H9 (cell line): Measurements from ENCODE around the gene FAM98C. TPM values are rescaled to one million over a fixed set of nuclear protein-coding genes. Genes with fewer than 3 reads are reported as not detected.

ENCODE experiments used
- DNase-seq: peaks from one replicate; pipeline ENCODE4 v3.0.0-alpha.2; 2017
- H2AFZ ChIP-seq: one replicate; pipeline ENCODE4 v1.6.1; 2013; ENCODE audit warnings: mild to moderate bottlenecking, low read length, control low read depth, moderate library complexity
- H2AK5ac ChIP-seq: 2 replicates; pipeline ENCODE4 v1.6.1; 2013; ENCODE audit warnings: low read length, control low read depth, mixed read lengths; ENCODE audit not compliant: insufficient read length
- H2BK120ac ChIP-seq: one replicate; pipeline ENCODE4 v1.6.1; 2013; ENCODE audit warnings: low read depth, mild to moderate bottlenecking, low read length, control low read depth, inconsistent platforms; ENCODE audit not compliant: poor library complexity, severe bottlenecking
- H2BK12ac ChIP-seq: 2 replicates; pipeline ENCODE4 v1.6.1; 2013; ENCODE audit warnings: low read length, control low read depth, mixed read lengths, low read depth; ENCODE audit not compliant: insufficient read length
- H2BK15ac ChIP-seq: 2 replicates; pipeline ENCODE4 v1.6.1; 2013; ENCODE audit warnings: low read depth, low read length, control low read depth
- H2BK20ac ChIP-seq: one replicate; pipeline ENCODE4 v1.6.1; 2013; ENCODE audit warnings: low read depth, mild to moderate bottlenecking, low read length, control low read depth, inconsistent platforms; ENCODE audit not compliant: poor library complexity, severe bottlenecking
- H2BK5ac ChIP-seq: 2 replicates; pipeline ENCODE4 v1.6.1; 2013; ENCODE audit warnings: low read length, control low read depth, mixed read lengths; ENCODE audit not compliant: insufficient read length
- H3K14ac ChIP-seq: 2 replicates; pipeline ENCODE4 v1.6.1; 2013; ENCODE audit warnings: low read length, control low read depth; ENCODE audit not compliant: insufficient read depth
- H3K18ac ChIP-seq: 2 replicates; pipeline ENCODE4 v1.6.1; 2013; ENCODE audit warnings: low read depth, mild to moderate bottlenecking, mixed read lengths, low read length, control low read depth; ENCODE audit not compliant: insufficient read length
- H3K23ac ChIP-seq: 2 replicates; pipeline ENCODE4 v1.6.1; 2013; ENCODE audit warnings: low read length, control low read depth, mixed read lengths, low read depth; ENCODE audit not compliant: insufficient read length
- H3K23me2 ChIP-seq: 2 replicates; pipeline ENCODE4 v1.6.1; 2013; ENCODE audit warnings: low read depth, mild to moderate bottlenecking, mixed read lengths, low read length, control low read depth; ENCODE audit not compliant: insufficient read length, poor library complexity, severe bottlenecking
- H3K27ac ChIP-seq: 2 replicates; pipeline ENCODE4 v1.5.1; 2013; ENCODE audit warnings: low read length, control low read depth, mixed read lengths, low read depth; ENCODE audit not compliant: insufficient read length
- H3K27me3 ChIP-seq: 2 replicates; pipeline ENCODE4 v1.6.1; 2013; ENCODE audit warnings: low read length, control low read depth, inconsistent platforms; ENCODE audit not compliant: insufficient read depth
- H3K4ac ChIP-seq: 2 replicates; pipeline ENCODE4 v1.6.1; 2013; ENCODE audit warnings: low read depth, mild to moderate bottlenecking, control low read depth, inconsistent platforms, low read length, moderate library complexity
- H3K4me1 ChIP-seq: 2 replicates; pipeline ENCODE4 v1.6.1; 2013; ENCODE audit warnings: low read length, control low read depth, inconsistent platforms; ENCODE audit not compliant: insufficient read depth
- H3K4me2 ChIP-seq: 2 replicates; pipeline ENCODE4 v1.6.1; 2013; ENCODE audit warnings: low read length, control low read depth, mixed read lengths; ENCODE audit not compliant: insufficient read length, insufficient read depth
- H3K56ac ChIP-seq: 2 replicates; pipeline ENCODE4 v1.6.1; 2013; ENCODE audit warnings: low read depth, mild to moderate bottlenecking, mixed read lengths, low read length, control low read depth; ENCODE audit not compliant: insufficient read length
- H3K79me1 ChIP-seq: 2 replicates; pipeline ENCODE4 v1.6.1; 2013; ENCODE audit warnings: low read depth, mild to moderate bottlenecking, moderate library complexity, low read length, control low read depth, inconsistent platforms; ENCODE audit not compliant: insufficient read depth, poor library complexity, severe bottlenecking
- H3K79me2 ChIP-seq: 2 replicates; pipeline ENCODE4 v1.6.1; 2013; ENCODE audit warnings: low read length, control low read depth, inconsistent platforms; ENCODE audit not compliant: insufficient read depth
- H3K9ac ChIP-seq: 2 replicates; pipeline ENCODE4 v1.6.1; 2013; ENCODE audit warnings: low read length, control low read depth, mixed read lengths; ENCODE audit not compliant: insufficient read length; ENCODE audit errors: extremely low read depth
- H3K9me3 ChIP-seq: one replicate; pipeline ENCODE4 v1.6.1; 2013; ENCODE audit warnings: low read depth, low read length, inconsistent platforms; ENCODE audit not compliant: control insufficient read depth
- H3T11ph ChIP-seq: one replicate; pipeline ENCODE4 v1.6.1; 2013; ENCODE audit warnings: mild to moderate bottlenecking, low read length, control low read depth, inconsistent platforms
- H4K20me1 ChIP-seq: one replicate; pipeline ENCODE4 v1.6.1; 2013; ENCODE audit not compliant: control insufficient read depth, insufficient read length, insufficient read depth
- H4K5ac ChIP-seq: 2 replicates; pipeline ENCODE4 v1.6.1; 2013; ENCODE audit warnings: low read depth, mild to moderate bottlenecking, mixed read lengths, low read length, control low read depth; ENCODE audit not compliant: insufficient read length
- H4K8ac ChIP-seq: replicated peaks from 2 replicates; pipeline ENCODE4 v1.6.1; 2013; ENCODE audit warnings: low read length, control low read depth, mixed read lengths, low read depth; ENCODE audit not compliant: insufficient read length
- H4K91ac ChIP-seq: 2 replicates; pipeline ENCODE4 v1.6.1; 2013; ENCODE audit warnings: low read depth, mild to moderate bottlenecking, moderate library complexity, mixed read lengths, low read length, control low read depth; ENCODE audit not compliant: insufficient read length
- H3K27ac Mint-ChIP-seq, 3 experiments: 2 replicates in 2 of 3; 3 replicates in 1 of 3; pipeline ENCODE4 v1.8.0; 2020 to 2021; ENCODE audit warnings: mixed read lengths in 3 of 3, mild to moderate bottlenecking in 1 of 3, moderate library complexity in 1 of 3
- H3K27me3 Mint-ChIP-seq: 2 replicates; pipeline ENCODE4 v1.8.0; 2021; ENCODE audit warnings: low read depth, mild to moderate bottlenecking, moderate library complexity, mixed read lengths
- H3K36me3 Mint-ChIP-seq, 3 experiments: 2 replicates in 2 of 3; 3 replicates in 1 of 3; pipeline ENCODE4 v1.8.0; 2020 to 2021; ENCODE audit warnings: low read depth in 3 of 3, mixed read lengths in 3 of 3; ENCODE audit not compliant: insufficient read depth in 1 of 3
- H3K4me1 Mint-ChIP-seq, 2 experiments: 2 replicates each; pipeline ENCODE4 v1.8.0; 2020; ENCODE audit warnings: mixed read lengths in 2 of 2
- H3K4me3 Mint-ChIP-seq, 2 experiments: 2 replicates in 1 of 2; 3 replicates in 1 of 2; pipeline ENCODE4 v1.8.0; 2020 to 2021; ENCODE audit warnings: mild to moderate bottlenecking in 2 of 2, mixed read lengths in 2 of 2, moderate library complexity in 1 of 2
- H3K9me3 Mint-ChIP-seq, 2 experiments: 2 replicates in 1 of 2; 3 replicates in 1 of 2; pipeline ENCODE4 v1.8.0; 2020; ENCODE audit warnings: mild to moderate bottlenecking in 2 of 2, mixed read lengths in 2 of 2, moderate library complexity in 1 of 2
- WGBS: extraction: QIAGEN DNeasy Blood & Tissue Kit; methylation state at CpG from one replicate; pipeline ENCODE4 v1.1.7; 2013; ENCODE audit warnings: missing lambda C conversion rate, low lambda C conversion rate, mixed read lengths; ENCODE audit not compliant: insufficient read length; ENCODE audit errors: extremely low coverage; 5-methylcytosine and 5-hydroxymethylcytosine counted together
- total RNA-seq: library from RNA; stranded (reverse); gene quantifications from 2 replicates; pipeline ENCODE4 v1.2.1, GENCODE V29; 2021
- TF ChIP-seq, protein P1 (sequence below): fragments of 200-600 bp; sonication (generic); conservative IDR thresholded peaks from 3 replicates; pipeline ENCODE4 v1.8.0; 2021; ENCODE audit warnings: antibody characterized with exemption, mild to moderate bottlenecking

The FAM98C gene
- total RNA-seq, 1 experiment from 2014 or later: 16.4 TPM

DNA sequence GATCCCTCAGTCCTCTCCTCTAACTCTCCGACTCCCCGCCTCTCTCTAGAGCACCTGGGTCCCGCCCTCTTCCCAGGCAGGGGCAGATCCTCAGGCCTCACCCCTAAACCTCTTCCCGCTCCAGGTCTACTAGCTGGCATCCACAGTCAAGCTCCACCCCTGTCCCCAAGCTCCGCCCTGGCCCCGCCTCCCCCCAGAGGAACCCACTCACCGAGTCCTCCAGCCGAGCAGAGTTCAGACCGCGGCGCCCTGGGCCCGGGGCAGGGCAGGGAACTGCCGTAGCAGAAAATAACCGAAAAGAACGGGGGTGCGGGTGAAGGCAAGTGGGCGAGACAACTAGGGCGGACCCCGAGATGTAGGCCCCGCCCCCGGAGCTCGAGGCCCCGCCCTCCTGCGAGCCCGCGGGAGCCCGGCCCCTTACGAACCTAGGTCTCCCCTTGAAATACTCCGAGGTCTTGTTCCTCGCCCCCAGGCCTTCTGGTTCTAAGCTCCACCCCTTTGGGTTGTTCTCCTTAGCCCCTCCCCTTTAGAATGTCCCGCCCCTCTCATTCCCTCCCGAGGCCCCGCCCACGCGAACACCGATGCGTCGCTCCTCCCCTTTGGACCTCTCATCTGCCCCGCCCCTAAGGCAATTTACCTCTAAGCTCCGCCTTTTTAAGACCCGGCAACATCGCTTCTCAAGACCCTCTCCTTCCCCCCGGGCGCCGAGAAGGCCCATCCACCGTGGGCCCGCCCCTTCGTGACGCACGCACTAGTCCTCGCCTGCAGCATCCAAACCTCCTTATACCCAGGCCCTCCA is 15.1 kb upstream of the FAM98C start, which contains the start of gene GGN:
Gene GGN, minus strand, starts transcription at position 485 of the 799 bp plus-strand sequence. CDS start 773 bp downstream, outside the sequence.
- no peak within 1 kb of the TSS for H4K8ac ChIP-seq
- no peaks in the 10 kb centered on the region for H3K79me1 ChIP-seq
- H3K9me3 Mint-ChIP-seq: no peaks in the 10 kb centered on the region
- no peak within 1 kb of the TSS for H3K27ac ChIP-seq
- H3K18ac ChIP-seq: peak within 1 kb of the TSS; percentile 64
- H2AFZ ChIP-seq: peak within 1 kb of the TSS; percentile 70
- no peak within 1 kb of the TSS for H3T11ph ChIP-seq
- no peaks in the 10 kb centered on the region for H4K20me1 ChIP-seq
- peaks cover 36 to 48% of the 10 kb centered on the region in 2 experiments for H3K4me1 Mint-ChIP-seq
- H2BK15ac ChIP-seq: no peak within 1 kb of the TSS
- peaks cover 7% of the 10 kb centered on the region; the same call in 1 of the 2 replicates for H3K27me3 Mint-ChIP-seq
- no peak within 1 kb of the TSS for H2BK12ac ChIP-seq
- peak within 1 kb of the TSS; percentile 83 to 95 for H3K4me3 Mint-ChIP-seq
- H3K56ac ChIP-seq: no peak within 1 kb of the TSS
- H2AK5ac ChIP-seq: no peak within 1 kb of the TSS
- H3K23ac ChIP-seq: no peak within 1 kb of the TSS
- no peak within 1 kb of the TSS for H2BK120ac ChIP-seq
- peaks cover 12 to 37% (median 26%) of the 10 kb centered on the region in 3 experiments for H3K36me3 Mint-ChIP-seq
- H3K79me2 ChIP-seq: no peaks in the 10 kb centered on the region; the same call in 1 of the 2 replicates
- no peaks in the 10 kb centered on the region for H3K9me3 ChIP-seq
- H4K5ac ChIP-seq: no peak within 1 kb of the TSS
- peaks cover 35% of the 10 kb centered on the region for H3K23me2 ChIP-seq
- no CpG with 5 or more reads among the region's 51 CpGs for WGBS
- H3K27me3 ChIP-seq: no peaks in the 10 kb centered on the region
- no peak within 1 kb of the TSS for H3K4ac ChIP-seq
- peak within 1 kb of the TSS; percentile 77 for H3K14ac ChIP-seq
- H2BK20ac ChIP-seq: no peak within 1 kb of the TSS
- peak within 1 kb of the TSS; percentile 63 for H3K9ac ChIP-seq
- peak within 1 kb of the TSS; percentile 73 to 97 (median 96); a peak in 6 of 7 replicates for H3K27ac Mint-ChIP-seq
- peak; percentile 99 for DNase-seq
- TF ChIP-seq, protein P1, sequence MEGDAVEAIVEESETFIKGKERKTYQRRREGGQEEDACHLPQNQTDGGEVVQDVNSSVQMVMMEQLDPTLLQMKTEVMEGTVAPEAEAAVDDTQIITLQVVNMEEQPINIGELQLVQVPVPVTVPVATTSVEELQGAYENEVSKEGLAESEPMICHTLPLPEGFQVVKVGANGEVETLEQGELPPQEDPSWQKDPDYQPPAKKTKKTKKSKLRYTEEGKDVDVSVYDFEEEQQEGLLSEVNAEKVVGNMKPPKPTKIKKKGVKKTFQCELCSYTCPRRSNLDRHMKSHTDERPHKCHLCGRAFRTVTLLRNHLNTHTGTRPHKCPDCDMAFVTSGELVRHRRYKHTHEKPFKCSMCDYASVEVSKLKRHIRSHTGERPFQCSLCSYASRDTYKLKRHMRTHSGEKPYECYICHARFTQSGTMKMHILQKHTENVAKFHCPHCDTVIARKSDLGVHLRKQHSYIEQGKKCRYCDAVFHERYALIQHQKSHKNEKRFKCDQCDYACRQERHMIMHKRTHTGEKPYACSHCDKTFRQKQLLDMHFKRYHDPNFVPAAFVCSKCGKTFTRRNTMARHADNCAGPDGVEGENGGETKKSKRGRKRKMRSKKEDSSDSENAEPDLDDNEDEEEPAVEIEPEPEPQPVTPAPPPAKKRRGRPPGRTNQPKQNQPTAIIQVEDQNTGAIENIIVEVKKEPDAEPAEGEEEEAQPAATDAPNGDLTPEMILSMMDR: no peak
- H2BK5ac ChIP-seq: no peak within 1 kb of the TSS
- H3K4me1 ChIP-seq: no peaks in the 10 kb centered on the region; the same call in 1 of the 2 replicates
- H4K91ac ChIP-seq: no peak within 1 kb of the TSS
- peak within 1 kb of the TSS; percentile 88 for H3K4me2 ChIP-seq
